SH-SY5Y (cell line): ENCODE measurements around the gene ZC3H18.

ENCODE experiments used
- GATA2 ChIP-seq: IDR thresholded peaks from 2 replicates; pipeline ENCODE4 v1.6.1; 2011; ENCODE audit warnings: mild to moderate bottlenecking, low read depth, low read length
- GATA3 ChIP-seq: IDR thresholded peaks from 2 replicates; pipeline ENCODE4 v1.6.1; 2011; ENCODE audit warnings: low read depth, mild to moderate bottlenecking, low read length, moderate library complexity

Gene ZC3H18

GRCh38 chr16:88593061-88593460 is 22.9 kb downstream of the ZC3H18 start:
- no peak for TF ChIP-seq GATA2
- no peak for TF ChIP-seq GATA3

- no peak for TF ChIP-seq GATA2
- no peak for TF ChIP-seq GATA3
These were observed 23.3 kb downstream of the ZC3H18 start for GRCh38 chr16:88593489-88593888.

GRCh38 chr16:88593910-88594309 is 23.7 kb downstream of the ZC3H18 start:
- TF ChIP-seq GATA2 (no peak), GATA3 (no peak)

DNA sequence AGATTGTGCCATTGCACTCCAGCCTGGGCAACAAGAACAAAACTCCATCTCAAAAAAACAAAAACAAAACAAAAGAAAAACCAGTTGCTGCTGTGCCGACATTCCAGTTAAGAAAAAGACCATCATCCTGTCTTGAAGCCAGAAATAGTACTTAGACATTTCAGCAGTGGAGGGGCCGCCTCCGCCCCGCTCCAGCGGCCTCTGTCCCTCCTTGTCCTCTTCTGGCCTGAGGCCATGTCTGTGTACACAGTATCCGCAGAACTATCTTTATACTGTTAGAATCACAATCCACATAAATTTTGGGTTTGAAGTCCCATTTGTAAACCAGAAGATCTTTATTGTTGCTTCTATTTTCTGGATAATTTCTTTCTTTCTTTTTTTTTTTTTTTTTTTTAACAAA is 24.9 kb downstream of the ZC3H18 start:
- TF ChIP-seq GATA2: no peak
- no peak for TF ChIP-seq GATA3

GRCh38 chr16:88595921-88596320 is 25.7 kb downstream of the ZC3H18 start:
- no peak for TF ChIP-seq GATA2
- TF ChIP-seq GATA3: no peak

DNA sequence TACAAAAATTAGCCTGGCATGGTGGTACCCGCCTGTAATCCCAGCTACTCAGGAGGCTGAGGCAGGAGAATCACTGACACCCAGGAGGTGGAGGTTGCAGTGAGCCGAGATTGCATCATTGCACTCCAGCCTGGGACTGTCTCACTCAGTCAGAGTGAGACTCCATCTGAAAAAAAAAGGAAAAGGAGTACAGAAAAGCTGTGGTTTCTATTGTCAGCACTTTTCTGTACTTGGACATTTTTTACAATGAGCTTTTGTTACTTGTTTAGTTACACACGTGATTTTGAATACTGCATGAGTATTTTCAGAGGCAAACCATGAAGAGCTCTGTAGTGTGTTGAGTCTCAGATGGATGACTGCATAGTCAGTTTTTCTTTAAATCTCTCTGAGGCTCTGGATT is 26.3 kb downstream of the ZC3H18 start:
- TF ChIP-seq GATA3: no peak
- no peak for TF ChIP-seq GATA2

- TF ChIP-seq GATA3 (no peak), GATA2 (no peak)
These were observed 27.8 kb downstream of the ZC3H18 start for GRCh38 chr16:88597856-88598491.

GRCh38 chr16:88599092-88599733 is 29.0 kb downstream of the ZC3H18 start:
- TF ChIP-seq GATA2 (no peak), GATA3 (no peak)

DNA sequence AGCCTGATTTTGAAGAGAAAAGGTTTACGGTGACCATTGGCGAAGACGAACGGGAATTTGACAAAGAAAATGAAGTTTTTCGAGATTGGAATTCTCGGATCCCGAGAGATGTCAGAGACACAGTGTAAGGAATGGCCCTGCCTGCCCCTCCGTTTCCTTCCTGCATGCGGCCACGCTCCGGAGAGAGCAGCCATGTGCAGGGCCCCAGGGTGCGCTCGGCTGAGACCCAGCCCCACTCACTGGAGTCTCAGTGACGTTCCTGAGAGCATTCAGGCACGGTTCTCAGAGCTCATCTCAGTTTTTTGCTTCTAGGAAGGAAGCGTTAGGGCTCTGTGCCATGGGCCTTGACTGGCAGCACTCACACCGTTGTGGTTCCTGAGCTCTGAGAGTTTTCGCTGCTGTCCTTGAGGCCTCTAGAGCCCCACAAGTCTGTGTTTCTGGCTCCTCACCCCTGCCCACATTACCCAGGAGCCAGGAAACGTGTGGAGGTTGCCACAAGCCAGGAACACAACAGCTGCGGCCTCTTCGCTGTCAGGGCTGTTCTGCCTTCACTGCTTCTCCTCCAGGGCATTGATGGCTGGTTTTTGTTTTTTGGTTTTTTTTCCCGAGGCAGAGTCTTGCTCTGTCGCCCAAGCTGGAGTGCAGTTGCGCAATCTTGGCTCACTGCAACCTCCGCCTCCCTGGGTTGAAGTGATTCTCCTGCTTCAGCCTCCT is 29.8 kb downstream of the ZC3H18 start:
- no peak for TF ChIP-seq GATA2
- no peak for TF ChIP-seq GATA3

DNA sequence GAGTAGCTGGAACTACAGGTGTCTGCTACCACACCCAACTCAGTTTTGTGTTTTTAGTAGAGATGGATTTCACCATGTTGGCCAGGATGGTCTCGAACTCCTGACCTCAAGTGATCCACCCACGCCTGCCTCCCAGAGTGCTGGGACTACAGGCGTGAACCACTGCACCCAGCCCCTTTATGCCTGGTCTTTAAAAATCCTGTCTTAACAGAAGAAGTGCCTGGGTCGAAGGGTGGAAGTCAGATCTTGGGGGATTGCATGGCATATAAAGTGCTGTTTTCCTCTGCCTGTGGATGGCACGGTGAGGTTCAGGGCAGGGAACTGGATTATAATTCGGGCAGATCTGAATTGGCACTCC is 30.3 kb downstream of the ZC3H18 start:
- no peak for TF ChIP-seq GATA2
- no peak for TF ChIP-seq GATA3

- TF ChIP-seq GATA2 (no peak), GATA3 (no peak)
These were observed 31.3 kb downstream of the ZC3H18 start for GRCh38 chr16:88601313-88602036.

DNA sequence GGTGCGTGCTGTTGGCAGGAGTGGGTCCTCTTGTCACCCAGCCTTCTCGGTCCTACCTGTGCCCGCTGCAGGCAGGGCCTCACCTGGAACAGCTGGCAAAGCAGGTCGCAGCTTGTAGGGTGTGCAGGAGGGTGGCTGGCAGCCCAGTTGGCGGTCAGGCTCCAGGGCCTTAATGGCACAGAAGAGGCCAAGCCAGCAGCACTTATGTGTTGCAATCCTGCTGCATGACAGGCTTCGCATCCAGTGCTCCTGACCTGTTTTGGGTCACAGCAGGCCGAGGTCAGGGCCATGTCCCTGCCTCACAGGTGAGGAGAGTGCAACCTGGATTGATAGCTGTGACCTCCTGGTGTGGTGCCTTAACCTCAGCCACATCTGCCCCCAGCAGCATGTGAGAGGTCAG is 31.9 kb downstream of the ZC3H18 start:
- TF ChIP-seq GATA3: no peak
- TF ChIP-seq GATA2: no peak

DNA sequence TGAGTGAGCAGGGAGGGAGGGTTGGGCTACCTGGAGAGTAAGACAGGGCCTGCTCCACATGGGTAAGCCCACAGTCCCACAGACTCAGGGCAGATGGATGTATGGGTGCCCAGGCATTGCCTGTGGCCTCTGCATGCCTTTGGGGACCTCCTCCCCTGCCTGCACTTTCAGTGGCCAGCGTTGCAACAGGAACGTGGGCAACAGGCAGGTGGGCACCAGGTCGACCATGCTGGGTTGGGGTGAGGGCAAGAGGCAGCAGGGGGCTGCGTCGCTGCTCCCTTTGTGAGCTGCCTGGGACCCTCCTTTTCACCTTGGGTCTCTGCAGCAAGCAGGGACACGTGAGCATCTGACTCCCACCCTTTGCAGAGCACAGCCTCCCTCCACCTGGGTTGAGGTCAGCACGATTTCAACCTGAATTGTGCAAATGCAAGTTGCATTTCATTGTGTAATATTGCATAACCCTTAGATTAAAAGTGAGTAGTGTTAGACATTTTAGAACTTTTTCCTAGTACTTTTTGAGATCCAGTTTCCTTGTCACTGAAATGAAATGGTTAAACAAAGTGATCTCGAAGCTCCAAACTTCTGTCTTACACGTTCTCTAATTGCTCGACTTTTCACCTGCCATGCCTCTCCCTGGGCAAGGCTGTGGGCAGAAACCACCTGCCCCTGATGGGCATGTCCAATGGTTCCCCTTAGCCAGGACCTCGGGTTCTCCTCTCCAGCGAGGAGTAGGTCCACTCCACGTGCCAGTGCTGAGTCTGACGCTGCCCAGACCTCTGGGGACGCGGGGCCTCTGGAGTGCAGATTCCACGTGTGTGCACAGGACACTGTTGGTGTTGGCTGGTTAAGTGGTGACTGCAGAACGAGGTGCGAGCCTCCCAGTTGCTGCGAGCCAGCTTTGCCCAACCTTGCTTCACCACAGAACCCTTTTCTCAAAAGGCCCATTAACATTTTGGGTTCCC is 35.3 kb downstream of the ZC3H18 start:
- no peak for TF ChIP-seq GATA2
- TF ChIP-seq GATA3: no peak

- no peak for TF ChIP-seq GATA3
- no peak for TF ChIP-seq GATA2
These were observed 36.0 kb downstream of the ZC3H18 start for GRCh38 chr16:88606148-88606757.
